K562 (cell line): ENCODE measurements around the gene OPCML. TPM values are rescaled to one million over a fixed set of nuclear protein-coding genes. Genes with fewer than 3 reads are reported as not detected.

Experiments used
- ATAC-seq: fragments of 200-7000 bp; cut with Tn5 transposase; 3 replicates; pipeline ENCODE4 v1.9.1; 2020; ENCODE audit warnings: moderate library complexity
- BruUV-seq: library from RNA; stranded (reverse); fragments of 400-500 nt; replicated peaks from 2 replicates; lab custom pipeline; 2021; lab: Mats Ljungman, UMichigan
- CTCF ChIA-PET: fragments of 300-600 bp; formaldehyde crosslinking; extraction: SDS; loops from one replicate; lab custom pipeline; 2021; ENCODE audit warnings: low intra/inter-chr PET ratio; lab: Yijun Ruan, JAX
- POLR2A ChIA-PET: fragments of 300-600, 350-650 bp; sonication (Branson Sonifier 250); formaldehyde crosslinking; extraction: SDS; loops from one replicate; lab custom pipeline; 2021; ENCODE audit warnings: antibody characterized with exemption, inconsistent platforms; lab: Yijun Ruan, JAX
- DNase-seq, 4 experiments: peaks; one replicate each; pipeline versions ENCODE4 v3.0.0 to v3.0.0-alpha.2; 2011 to 2018; ENCODE audit warnings: low spot score in 3 of 4, mixed read lengths in 3 of 4; ENCODE audit errors: extremely low read depth in 1 of 4
- FAIRE-seq: peaks from 2 replicates; lab custom pipeline; 2011; peaks lifted over from hg19 to GRCh38; lab: Jason Lieb, UNC
- H2AFZ ChIP-seq: 2 replicates; pipeline ENCODE4 v1.6.0; 2011; ENCODE audit warnings: low read depth, low read length, control low read depth, inconsistent platforms
- H3K27ac ChIP-seq: fragments of 200-600 bp; 3 replicates; pipeline ENCODE4 v1.8.0; 2011; ENCODE audit warnings: low read depth, mild to moderate bottlenecking, control low read depth, inconsistent platforms, low read length, moderate library complexity, mixed read lengths; ENCODE audit errors: extremely low read depth
- H3K27me3 ChIP-seq, 2 experiments: fragments of 300-600 bp in 1 of 2; 2 replicates in 1 of 2; 3 replicates in 1 of 2; pipeline versions ENCODE4 v1.6.0 to v1.8.0; 2011; ENCODE audit warnings: inconsistent platforms in 2 of 2, low read length in 2 of 2, mild to moderate bottlenecking in 1 of 2, mixed read lengths in 1 of 2, moderate library complexity in 1 of 2; ENCODE audit not compliant: control insufficient read depth in 2 of 2, insufficient read depth in 2 of 2
- H3K36me3 ChIP-seq: fragments of 300-600 bp; 3 replicates; pipeline ENCODE4 v1.8.0; 2011; ENCODE audit warnings: mild to moderate bottlenecking, low read length, inconsistent platforms; ENCODE audit not compliant: control insufficient read depth, insufficient read depth
- H3K4me1 ChIP-seq, 2 experiments: fragments of 200-600 bp in 1 of 2; replicated peaks in 1 of 2; 2 replicates in 1 of 2; 3 replicates in 1 of 2; pipeline versions ENCODE4 v1.5.1 to v1.8.0; 2011; ENCODE audit warnings: inconsistent platforms in 2 of 2, low read length in 2 of 2, mild to moderate bottlenecking in 1 of 2, mixed read lengths in 1 of 2, moderate library complexity in 1 of 2; ENCODE audit not compliant: control insufficient read depth in 2 of 2, insufficient read depth in 2 of 2
- H3K4me2 ChIP-seq: 2 replicates; pipeline ENCODE4 v1.6.1; 2011; ENCODE audit warnings: low read length, control low read depth, inconsistent platforms, mixed read lengths; ENCODE audit not compliant: insufficient read depth
- H3K4me3 ChIP-seq: fragments of 200-600 bp; sonication (generic), shearing (Covaris generic); 2 replicates; pipeline ENCODE4 v1.5.1; 2016; ENCODE audit warnings: control low read depth, inconsistent platforms
- H3K79me2 ChIP-seq: fragments of 200-600 bp; 3 replicates; pipeline ENCODE4 v1.8.0; 2011; ENCODE audit warnings: low read length, inconsistent platforms; ENCODE audit not compliant: control insufficient read depth, insufficient read depth
- H3K9ac ChIP-seq, 2 experiments: 2 replicates each; pipeline versions ENCODE4 v1.6.0 to v1.6.1; 2011; ENCODE audit warnings: low read depth in 2 of 2, low read length in 2 of 2, control low read depth in 1 of 2, inconsistent platforms in 1 of 2, mild to moderate bottlenecking in 1 of 2, mixed read lengths in 1 of 2; ENCODE audit not compliant: insufficient read depth in 1 of 2
- H3K9me1 ChIP-seq: one replicate; pipeline ENCODE4 v1.6.0; 2011; ENCODE audit warnings: inconsistent platforms, mild to moderate bottlenecking, low read length, moderate library complexity; ENCODE audit not compliant: control insufficient read depth, insufficient read depth
- H3K9me3 ChIP-seq: replicated peaks from 2 replicates; pipeline ENCODE4 v1.5.1; 2011; ENCODE audit warnings: low read depth, low read length, inconsistent platforms; ENCODE audit not compliant: control insufficient read depth, insufficient read depth
- H4K20me1 ChIP-seq: replicated peaks from 2 replicates; pipeline ENCODE4 v1.6.1; 2011; ENCODE audit warnings: low read length, inconsistent platforms, mixed read lengths; ENCODE audit not compliant: control insufficient read depth, insufficient read depth
- ARHGAP35 ChIP-seq: fragments of 450-650 bp; IDR thresholded peaks from 2 replicates; pipeline ENCODE4 v1.6.1; 2018; ENCODE audit not compliant: partially characterized antibody
- CREB5 ChIP-seq: fragments of 250-450 bp; sonication (Bioruptor Pico); IDR thresholded peaks from 2 replicates; pipeline ENCODE4 v1.5.0; 2020; ENCODE audit warnings: mild to moderate bottlenecking
- HNRNPLL ChIP-seq: fragments of 200-400 bp; formaldehyde crosslinking; IDR thresholded peaks from 2 replicates; pipeline ENCODE4 v1.6.1; 2017; ENCODE audit warnings: low read length, low read depth, mild to moderate bottlenecking; ENCODE audit not compliant: poor library complexity, severe bottlenecking
- MED1 ChIP-seq: sonication (generic); formaldehyde crosslinking; IDR thresholded peaks from 2 replicates; pipeline ENCODE4 v1.8.1; 2023; ENCODE audit warnings: missing genetic modification reagents, borderline replicate concordance
- MTA3 ChIP-seq: fragments of 450-650 bp; formaldehyde crosslinking; IDR thresholded peaks from 2 replicates; pipeline ENCODE4 v1.6.1; 2017; ENCODE audit warnings: mild to moderate bottlenecking, borderline replicate concordance
- NBN ChIP-seq: fragments of 450-650 bp; IDR thresholded peaks from 2 replicates; pipeline ENCODE4 v1.6.1; 2016; ENCODE audit warnings: low read depth, mild to moderate bottlenecking
- NONO ChIP-seq, 2 experiments: fragments of 200-400 bp in 1 of 2; fragments of 450-650 bp in 1 of 2; formaldehyde crosslinking in 1 of 2; IDR thresholded peaks; 2 replicates each; pipeline ENCODE4 v1.6.1; 2017; ENCODE audit warnings: low read depth in 2 of 2, mild to moderate bottlenecking in 2 of 2, moderate library complexity in 2 of 2, low read length in 1 of 2
- PCBP1 ChIP-seq: fragments of 200-400 bp; formaldehyde crosslinking; IDR thresholded peaks from 2 replicates; pipeline ENCODE4 v1.6.1; 2018; ENCODE audit warnings: mild to moderate bottlenecking, low read depth, low read length; ENCODE audit not compliant: poor library complexity, severe bottlenecking
- POLR2A ChIP-seq: fragments of 450-650 bp; conservative IDR thresholded peaks from 2 replicates; pipeline ENCODE4 v1.6.1; 2016
- POLR2G ChIP-seq: fragments of 200-400 bp; formaldehyde crosslinking; IDR thresholded peaks from 2 replicates; pipeline ENCODE4 v1.6.1; 2017; ENCODE audit warnings: low read depth, mild to moderate bottlenecking, antibody characterized with exemption, low read length, moderate library complexity
- PPARD ChIP-seq: fragments of 250-450 bp; sonication (Bioruptor Pico); IDR thresholded peaks from 2 replicates; pipeline ENCODE4 v1.8.0; 2022; ENCODE audit warnings: inconsistent platforms, mild to moderate bottlenecking, moderate library complexity
- PREB ChIP-seq: sonication (generic); formaldehyde crosslinking; IDR thresholded peaks from 2 replicates; pipeline ENCODE4 v1.8.1; 2023; ENCODE audit warnings: mild to moderate bottlenecking, missing genetic modification reagents
- RERE ChIP-seq: sonication (generic); formaldehyde crosslinking; IDR thresholded peaks from 2 replicates; pipeline ENCODE4 v1.8.0; 2023; ENCODE audit warnings: missing genetic modification reagents, mild to moderate bottlenecking, borderline replicate concordance
- TGIF2 ChIP-seq: sonication (generic); formaldehyde crosslinking; IDR thresholded peaks from 2 replicates; pipeline ENCODE4 v1.8.1; 2022; ENCODE audit warnings: mild to moderate bottlenecking, missing genetic modification reagents, moderate library complexity
- ZFPM2 ChIP-seq: fragments of 250-450 bp; sonication (Bioruptor Pico); IDR thresholded peaks from 2 replicates; pipeline ENCODE4 v1.5.1; 2022; ENCODE audit warnings: mild to moderate bottlenecking
- ZNF174 ChIP-seq: fragments of 250-450 bp; sonication (Bioruptor Pico); IDR thresholded peaks from 2 replicates; pipeline ENCODE4 v1.4.0; 2020; ENCODE audit warnings: mild to moderate bottlenecking
- WGBS: fragments of 100-300 bp; shearing (Covaris generic); methylation state at CpG from one replicate; pipeline ENCODE4 v1.1.6; 2016; ENCODE audit warnings: low coverage, mixed read lengths; ENCODE audit not compliant: insufficient coverage; ENCODE audit errors: missing lambda C conversion rate; 5-methylcytosine and 5-hydroxymethylcytosine counted together
- in situ Hi-C: fragments of 300-500 bp; cut with MboI; formaldehyde crosslinking; loops from 4 replicates; pipeline ENCODE4 v1.15.0; 2018; ENCODE audit warnings: inconsistent platforms, mixed read lengths
- intact Hi-C: fragments of 100-400 bp; cut with micrococcal nuclease; formaldehyde crosslinking; loops from 2 replicates; pipeline ENCODE4 v1.14.2; 2022
- polyA plus RNA-seq, 8 experiments: library from polyadenylated mRNA; depleted of rRNA in 4 of 8; stranded (reverse) in 5 of 8; unstranded in 3 of 8; fragments of >200 nt; fragmentation: Nextera tagmentation in 2 of 8; fragmentation: Illumina TruSeq in 1 of 8; extraction: Ambion mirVana in 2 of 8; extraction: Trizol in 1 of 8; gene quantifications; 2 replicates each; pipeline versions ENCODE4 v1.2.1 to v1.2.3, GENCODE V29; 2011 to 2014; ENCODE audit warnings: inconsistent platforms in 1 of 8, missing spikeins in 1 of 8
- total RNA-seq, 7 experiments: library from RNA; depleted of rRNA in 6 of 7; stranded (reverse); fragments of >200 nt in 6 of 7; fragmentation: Illumina TruSeq in 2 of 7; extraction: Trizol in 2 of 7; gene quantifications; 2 replicates each; pipeline versions ENCODE4 v1.2.1 to v1.2.3, GENCODE V29; 2011 to 2021; ENCODE audit warnings: low replicate concordance in 1 of 7

Gene OPCML
- total and polyA plus RNA-seq, 9 of the 15 experiments (the other 6 are each of a cell fraction or from before 2014, with no cell fraction given), result not detected

- no peaks in the 10 kb centered on the region for H4K20me1 ChIP-seq
- H3K27me3 ChIP-seq, result no peaks in the 10 kb centered on the region
- H3K4me1 ChIP-seq, result no peaks in the 10 kb centered on the region
- TF ChIP-seq TGIF2 (CRISPR knock-in tag), result no peak
- TF ChIP-seq RERE, result no peak
- TF ChIP-seq PCBP1, result no peak
- TF ChIP-seq HNRNPLL, result no peak
- TF ChIP-seq ZFPM2 (CRISPR knock-in tag), result no peak
- no peak for TF ChIP-seq PREB (CRISPR knock-in tag)
- TF ChIP-seq ZNF174, result no peak
- TF ChIP-seq CREB5, result no peak
- TF ChIP-seq NONO (IDR thresholded peaks at IDR 0.05; ENCODE audit: low read depth in 2 of 2, low read length in 1 of 2), result no peak
- TF ChIP-seq ARHGAP35, result no peak
- no peak for TF ChIP-seq NBN
- TF ChIP-seq MED1 (CRISPR knock-in tag), result no peak
- TF ChIP-seq POLR2G, result no peak
- no peak for TF ChIP-seq POLR2A
- no peak for TF ChIP-seq MTA3
- TF ChIP-seq PPARD (CRISPR knock-in tag), result no peak
- TF ChIP-seq, all 486 proteins: peak for 0
- WGBS, result 0% methylated on average over 10 of the region's 10 CpGs
- no peaks in the 10 kb centered on the region for H3K36me3 ChIP-seq
- POLR2A ChIA-PET, result no interaction called here
- H3K4me3 ChIP-seq, result no peak overlapping the region
- FAIRE-seq (no peak), ATAC-seq (no peak), DNase-seq (no peak)
- CTCF ChIA-PET, result no interaction called here
- H3K9ac ChIP-seq, result no peak overlapping the region
- in situ Hi-C loops, result no loop called here
- H3K9me1 ChIP-seq, result no peaks in the 10 kb centered on the region
- intact Hi-C loops, result no loop called here
- H3K27ac ChIP-seq, result no peak overlapping the region
- no peaks in the 10 kb centered on the region for H3K9me3 ChIP-seq
- H2AFZ ChIP-seq, result no peak overlapping the region
- no peaks in the 10 kb centered on the region for H3K79me2 ChIP-seq
- BruUV-seq, result no TSS peak
- no peak overlapping the region for H3K4me2 ChIP-seq
Observed at GRCh38 chr11:133559833-133560471, 27.7 kb upstream of the OPCML start.
